IMR-90 (cell line): Measurements from ENCODE around the gene PTGER4. TPM values are rescaled to one million over a fixed set of nuclear protein-coding genes. Genes with fewer than 3 reads are reported as not detected.

ENCODE experiments used
- ATAC-seq: fragments of 200-7000 bp; cut with Tn5 transposase; 2 replicates; pipeline ENCODE4 v1.9.1; 2020; ENCODE audit warnings: low read depth, mild to moderate bottlenecking, moderate library complexity
- BruUV-seq: library from RNA; stranded (reverse); fragments of 400-500 nt; replicated peaks from 2 replicates; lab custom pipeline; 2021; lab: Mats Ljungman, UMichigan
- CTCF ChIA-PET: fragments of 300-600 bp; formaldehyde crosslinking; extraction: SDS; loops from one replicate; lab custom pipeline; 2021; ENCODE audit warnings: antibody characterized with exemption; lab: Yijun Ruan, JAX
- POLR2A ChIA-PET: fragments of 300-600 bp; sonication (Branson Sonifier 250); formaldehyde crosslinking; loops from one replicate; lab custom pipeline; 2022; ENCODE audit warnings: antibody characterized with exemption; ENCODE audit not compliant: unreplicated experiment; lab: Charles Lee
- DNase-seq: peaks from one replicate; pipeline ENCODE4 v3.0.0; 2013
- H2AFZ ChIP-seq: replicated peaks from 2 replicates; pipeline ENCODE3; 2013; ENCODE audit warnings: low read length, mild to moderate bottlenecking; ENCODE audit not compliant: poor library complexity
- H2AK5ac ChIP-seq: 2 replicates; pipeline ENCODE4 v1.6.1; 2013; ENCODE audit warnings: low read depth, low read length, inconsistent platforms
- H2AK9ac ChIP-seq: replicated peaks from 2 replicates; pipeline ENCODE3; 2013; ENCODE audit warnings: mild to moderate bottlenecking, low read depth, low read length, moderate library complexity; ENCODE audit not compliant: poor library complexity
- H2BK120ac ChIP-seq: 2 replicates; pipeline ENCODE4 v1.6.1; 2013; ENCODE audit warnings: low read depth, low read length, inconsistent platforms
- H2BK15ac ChIP-seq: 3 replicates; pipeline ENCODE4 v1.6.1; 2013; ENCODE audit warnings: low read depth, low read length, inconsistent platforms
- H2BK20ac ChIP-seq: 2 replicates; pipeline ENCODE4 v1.6.1; 2013; ENCODE audit warnings: low read depth, mild to moderate bottlenecking, inconsistent platforms, low read length, moderate library complexity
- H2BK5ac ChIP-seq: 2 replicates; pipeline ENCODE4 v1.6.1; 2013; ENCODE audit warnings: mild to moderate bottlenecking, low read depth, low read length, inconsistent platforms; ENCODE audit not compliant: poor library complexity, severe bottlenecking
- H3K14ac ChIP-seq: replicated peaks from 2 replicates; pipeline ENCODE4 v1.6.1; 2013; ENCODE audit warnings: low read depth, low read length, inconsistent platforms
- H3K18ac ChIP-seq: 2 replicates; pipeline ENCODE4 v1.6.1; 2013; ENCODE audit warnings: low read depth, low read length, control low read depth
- H3K23ac ChIP-seq: 2 replicates; pipeline ENCODE4 v1.6.1; 2013; ENCODE audit warnings: low read depth, low read length, inconsistent platforms
- H3K27ac ChIP-seq: 2 replicates; pipeline ENCODE4 v1.5.1; 2013; ENCODE audit warnings: mild to moderate bottlenecking, control low read depth, low read length; ENCODE audit not compliant: insufficient read depth
- H3K27me3 ChIP-seq: 2 replicates; pipeline ENCODE4 v1.6.1; 2013; ENCODE audit warnings: low read length; ENCODE audit not compliant: control insufficient read depth, insufficient read depth
- H3K36me3 ChIP-seq: 2 replicates; pipeline ENCODE4 v1.6.1; 2013; ENCODE audit warnings: low read length, mixed read lengths; ENCODE audit not compliant: control insufficient read depth, insufficient read depth
- H3K4ac ChIP-seq: 2 replicates; pipeline ENCODE4 v1.6.1; 2013; ENCODE audit warnings: low read depth, low read length, inconsistent platforms
- H3K4me1 ChIP-seq: 2 replicates; pipeline ENCODE4 v1.6.1; 2013; ENCODE audit warnings: low read length, mixed read lengths; ENCODE audit not compliant: control insufficient read depth, insufficient read depth
- H3K4me2 ChIP-seq: 2 replicates; pipeline ENCODE4 v1.6.1; 2013; ENCODE audit warnings: low read depth, mild to moderate bottlenecking, control low read depth, low read length, moderate library complexity
- H3K4me3 ChIP-seq: 2 replicates; pipeline ENCODE4 v1.5.1; 2013; ENCODE audit warnings: low read depth, mild to moderate bottlenecking, control low read depth, low read length, moderate library complexity; ENCODE audit not compliant: insufficient read depth
- H3K56ac ChIP-seq: 2 replicates; pipeline ENCODE4 v1.6.1; 2013; ENCODE audit warnings: low read length, inconsistent platforms; ENCODE audit not compliant: insufficient read depth; ENCODE audit errors: extremely low read depth
- H3K79me1 ChIP-seq, 2 experiments: 2 replicates each; pipeline ENCODE4 v1.6.1; 2013; ENCODE audit warnings: low read length in 2 of 2, inconsistent platforms in 1 of 2, low read depth in 1 of 2
- H3K9ac ChIP-seq: 2 replicates; pipeline ENCODE4 v1.6.1; 2013; ENCODE audit warnings: low read depth, low read length, control low read depth
- H3K9me1 ChIP-seq: 2 replicates; pipeline ENCODE4 v1.6.1; 2013; ENCODE audit warnings: low read length, inconsistent platforms; ENCODE audit not compliant: insufficient read depth
- H3K9me3 ChIP-seq: 2 replicates; pipeline ENCODE4 v1.6.1; 2013; ENCODE audit warnings: low read length; ENCODE audit not compliant: control insufficient read depth, insufficient read depth
- H4K20me1 ChIP-seq: 2 replicates; pipeline ENCODE4 v1.6.1; 2013; ENCODE audit warnings: low read length, inconsistent platforms; ENCODE audit not compliant: insufficient read depth
- H4K5ac ChIP-seq: 2 replicates; pipeline ENCODE4 v1.6.1; 2013; ENCODE audit warnings: mild to moderate bottlenecking, low read depth, low read length, control low read depth
- H4K8ac ChIP-seq, 2 experiments: 2 replicates each; pipeline ENCODE4 v1.6.1; 2013; ENCODE audit warnings: low read depth in 2 of 2, low read length in 2 of 2, control low read depth in 1 of 2, inconsistent platforms in 1 of 2
- H4K91ac ChIP-seq: 2 replicates; pipeline ENCODE4 v1.6.1; 2013; ENCODE audit warnings: low read depth, low read length, inconsistent platforms; ENCODE audit not compliant: insufficient read depth
- CEBPB ChIP-seq: IDR thresholded peaks from 2 replicates; pipeline ENCODE4 v1.6.1; 2012; ENCODE audit warnings: low read depth, low read length, improper control_type of control experiment
- CTCF ChIP-seq: conservative IDR thresholded peaks from 2 replicates; pipeline ENCODE4 v1.5.1; 2012; ENCODE audit warnings: mild to moderate bottlenecking, low read depth, low read length, improper control_type of control experiment
- MAFK ChIP-seq: IDR thresholded peaks from 2 replicates; pipeline ENCODE4 v1.6.1; 2012; ENCODE audit warnings: low read depth, low read length, improper control_type of control experiment
- MXI1 ChIP-seq: IDR thresholded peaks from 2 replicates; pipeline ENCODE4 v1.6.1; 2012; ENCODE audit warnings: low read depth, mild to moderate bottlenecking, low read length, moderate library complexity, borderline replicate concordance
- NFE2L2 ChIP-seq: fragments of 150-350 bp; IDR thresholded peaks from 2 replicates; pipeline ENCODE4 v1.6.1; 2016; ENCODE audit warnings: low read depth, mild to moderate bottlenecking, low read length
- RAD21 ChIP-seq: IDR thresholded peaks from 2 replicates; pipeline ENCODE4 v1.6.1; 2012; ENCODE audit warnings: low read length, improper control_type of control experiment
- SMC3 ChIP-seq: fragments of 150-350 bp; IDR thresholded peaks from 2 replicates; pipeline ENCODE4 v1.6.1; 2016; ENCODE audit warnings: low read depth, mild to moderate bottlenecking, antibody characterized with exemption, low read length, moderate library complexity
- WGBS, 2 experiments: methylation state at CpG; one replicate each; pipeline versions ENCODE4 v1.1.5 to v1.1.7; 2013; ENCODE audit warnings: missing lambda C conversion rate in 2 of 2; ENCODE audit not compliant: insufficient read length in 1 of 2; ENCODE audit errors: extremely low coverage in 2 of 2; 5-methylcytosine and 5-hydroxymethylcytosine counted together
- dilution Hi-C: fragments of 300-500 bp; cut with HindIII; formaldehyde crosslinking; loops from one replicate; pipeline ENCODE4 v1.14.3; 2018; ENCODE audit warnings: low sequenced_read_pairs; ENCODE audit not compliant: unreplicated experiment
- in situ Hi-C: fragments of 300-500 bp; cut with MboI; formaldehyde crosslinking; loops from 3 replicates; pipeline ENCODE4 v1.14.3; 2019; ENCODE audit warnings: low sequenced_read_pairs, inconsistent platforms, mixed read lengths
- intact Hi-C: fragments of 100-400 bp; cut with micrococcal nuclease; formaldehyde crosslinking; loops from 2 replicates; pipeline ENCODE4 v1.10.0; 2022
- polyA plus RNA-seq, 3 experiments: library from polyadenylated mRNA; depleted of rRNA; stranded (reverse); fragments of >200 nt; gene quantifications; 2 replicates each; pipeline ENCODE4 v1.2.3, GENCODE V29; 2012; ENCODE audit warnings: low replicate concordance in 1 of 3
- total RNA-seq: library from RNA; depleted of rRNA; stranded (reverse); fragments of >200 nt; gene quantifications from 2 replicates; pipeline ENCODE4 v1.2.3, GENCODE V29; 2012
- TF ChIP-seq, protein P1 (sequence below): fragments of 150-350 bp; IDR thresholded peaks from 2 replicates; pipeline ENCODE4 v1.6.1; 2016; ENCODE audit warnings: low read depth, mild to moderate bottlenecking, low read length, moderate library complexity, borderline replicate concordance
- TF ChIP-seq, protein P2 (sequence below): fragments of 150-350 bp; IDR thresholded peaks from 2 replicates; pipeline ENCODE4 v1.6.1; 2017; ENCODE audit warnings: mild to moderate bottlenecking, antibody characterized with exemption, low read length, low read depth

The PTGER4 gene
- total and polyA plus RNA-seq, 2 of the 4 experiments (the other 2 are of a cell fraction): 7.9 to 10.1 TPM

- no peak overlapping the region for H4K91ac ChIP-seq
- H3K27ac ChIP-seq: no peak overlapping the region
- H3K56ac ChIP-seq: no peak overlapping the region
- no peak overlapping the region for H2BK120ac ChIP-seq
- no peaks in the 10 kb centered on the region for H3K4me1 ChIP-seq
- no peak overlapping the region for H2AK5ac ChIP-seq
- DNase-seq: no peak
- ChIA-PET CTCF (no interaction called here), POLR2A (no interaction called here)
- no peak overlapping the region; the same call in 1 of the 2 replicates for H3K14ac ChIP-seq
- no peak overlapping the region for H4K5ac ChIP-seq
- no peak overlapping the region for H3K4ac ChIP-seq
- H2BK20ac ChIP-seq: no peak overlapping the region
- in situ Hi-C loops (no loop called here), intact Hi-C loops (no loop called here), dilution Hi-C loops (no loop called here)
- H3K23ac ChIP-seq: no peak overlapping the region
- H3K18ac ChIP-seq: no peak overlapping the region
- no peak overlapping the region for H2AK9ac ChIP-seq
- TF ChIP-seq CEBPB (no peak), MXI1 (no peak), SMC3 (no peak), CTCF (no peak), NFE2L2 (no peak), MAFK (no peak), RAD21 (no peak)
- TF ChIP-seq, protein P1, sequence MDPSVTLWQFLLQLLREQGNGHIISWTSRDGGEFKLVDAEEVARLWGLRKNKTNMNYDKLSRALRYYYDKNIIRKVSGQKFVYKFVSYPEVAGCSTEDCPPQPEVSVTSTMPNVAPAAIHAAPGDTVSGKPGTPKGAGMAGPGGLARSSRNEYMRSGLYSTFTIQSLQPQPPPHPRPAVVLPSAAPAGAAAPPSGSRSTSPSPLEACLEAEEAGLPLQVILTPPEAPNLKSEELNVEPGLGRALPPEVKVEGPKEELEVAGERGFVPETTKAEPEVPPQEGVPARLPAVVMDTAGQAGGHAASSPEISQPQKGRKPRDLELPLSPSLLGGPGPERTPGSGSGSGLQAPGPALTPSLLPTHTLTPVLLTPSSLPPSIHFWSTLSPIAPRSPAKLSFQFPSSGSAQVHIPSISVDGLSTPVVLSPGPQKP: no peak
- TF ChIP-seq, protein P2, sequence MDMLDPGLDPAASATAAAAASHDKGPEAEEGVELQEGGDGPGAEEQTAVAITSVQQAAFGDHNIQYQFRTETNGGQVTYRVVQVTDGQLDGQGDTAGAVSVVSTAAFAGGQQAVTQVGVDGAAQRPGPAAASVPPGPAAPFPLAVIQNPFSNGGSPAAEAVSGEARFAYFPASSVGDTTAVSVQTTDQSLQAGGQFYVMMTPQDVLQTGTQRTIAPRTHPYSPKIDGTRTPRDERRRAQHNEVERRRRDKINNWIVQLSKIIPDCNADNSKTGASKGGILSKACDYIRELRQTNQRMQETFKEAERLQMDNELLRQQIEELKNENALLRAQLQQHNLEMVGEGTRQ: no peak
- no peaks in the 10 kb centered on the region for H3K9me1 ChIP-seq
- H2BK5ac ChIP-seq: no peak overlapping the region
- H2BK15ac ChIP-seq: no peak overlapping the region
- no peak overlapping the region for H4K8ac ChIP-seq
- H3K36me3 ChIP-seq: no peaks in the 10 kb centered on the region
- no peak overlapping the region for H3K4me3 ChIP-seq
- no peak overlapping the region for H3K9ac ChIP-seq
- no peak overlapping the region for H3K4me2 ChIP-seq
- no peaks in the 10 kb centered on the region for H4K20me1 ChIP-seq
- H2AFZ ChIP-seq: no peak overlapping the region
- no peaks in the 10 kb centered on the region for H3K79me1 ChIP-seq
- ATAC-seq: no peak
- no peaks in the 10 kb centered on the region for H3K27me3 ChIP-seq
- no CpG with 5 or more reads among the region's 3 CpGs for WGBS, 2 experiments
- no TSS peak for BruUV-seq
- no peaks in the 10 kb centered on the region for H3K9me3 ChIP-seq
Measured at GRCh38 chr5:40646266-40646665, 33.4 kb upstream of the PTGER4 start.
